Neural crest cell (in vitro differentiated cells): ENCODE measurements around the gene KIF19. TPM values are rescaled to one million over a fixed set of nuclear protein-coding genes. Genes with fewer than 3 reads are reported as not detected.
A peak's percentile ranks its signal among the peaks of the same experiment; 100 is the strongest.

Experiments
- DNase-seq: peaks from one replicate; pipeline ENCODE4 v3.0.0; 2021; ENCODE audit warnings: low read depth, mixed read lengths, low spot score
- H3K27ac Mint-ChIP-seq: one replicate; pipeline ENCODE4 v1.8.0; 2021; ENCODE audit warnings: mild to moderate bottlenecking, mixed read lengths; ENCODE audit not compliant: unreplicated experiment
- H3K27me3 Mint-ChIP-seq: 2 replicates; pipeline ENCODE4 v1.8.0; 2021; ENCODE audit warnings: low read depth, mild to moderate bottlenecking, mixed read lengths
- H3K36me3 Mint-ChIP-seq: 2 replicates; pipeline ENCODE4 v1.8.0; 2021; ENCODE audit warnings: low read depth, mild to moderate bottlenecking, mixed read lengths
- H3K4me1 Mint-ChIP-seq: 2 replicates; pipeline ENCODE4 v1.8.0; 2021; ENCODE audit warnings: mixed read lengths
- H3K4me3 Mint-ChIP-seq: one replicate; pipeline ENCODE4 v1.8.0; 2021; ENCODE audit warnings: mild to moderate bottlenecking, mixed read lengths
- H3K9me3 Mint-ChIP-seq: 2 replicates; pipeline ENCODE4 v1.8.0; 2021; ENCODE audit warnings: mixed read lengths
- CTCF ChIP-seq: fragments of 200-600 bp; sonication (generic); conservative IDR thresholded peaks from 2 replicates; pipeline ENCODE4 v1.5.0; 2021; ENCODE audit warnings: antibody characterized with exemption, mild to moderate bottlenecking
- total RNA-seq: library from RNA; stranded (reverse); gene quantifications from 2 replicates; pipeline ENCODE4 v1.2.1, GENCODE V29; 2021

Gene KIF19
- total RNA-seq, 1 donor from 2014 or later = 0.63 TPM

GRCh38 chr17:74347646-74348045 lies 21.6 kb downstream of the KIF19 start:
- no peak for DNase-seq
- Mint-ChIP-seq H3K4me1 (no peaks in the 10 kb centered on the region), H3K4me3 (no peak overlapping the region), H3K27me3 (peaks cover 57% of the 10 kb centered on the region), H3K36me3 (no peaks in the 10 kb centered on the region), H3K27ac (no peak overlapping the region), H3K9me3 (no peaks in the 10 kb centered on the region)
- no peak for TF ChIP-seq CTCF

GRCh38 chr17:74349120-74349519 lies 23.1 kb downstream of the KIF19 start:
- no peak for DNase-seq
- Mint-ChIP-seq H3K27ac (no peak overlapping the region), H3K9me3 (no peaks in the 10 kb centered on the region), H3K4me3 (no peak overlapping the region), H3K27me3 (peaks cover 72% of the 10 kb centered on the region), H3K36me3 (no peaks in the 10 kb centered on the region), H3K4me1 (peaks cover 4% of the 10 kb centered on the region)
- no peak for TF ChIP-seq CTCF

DNA sequence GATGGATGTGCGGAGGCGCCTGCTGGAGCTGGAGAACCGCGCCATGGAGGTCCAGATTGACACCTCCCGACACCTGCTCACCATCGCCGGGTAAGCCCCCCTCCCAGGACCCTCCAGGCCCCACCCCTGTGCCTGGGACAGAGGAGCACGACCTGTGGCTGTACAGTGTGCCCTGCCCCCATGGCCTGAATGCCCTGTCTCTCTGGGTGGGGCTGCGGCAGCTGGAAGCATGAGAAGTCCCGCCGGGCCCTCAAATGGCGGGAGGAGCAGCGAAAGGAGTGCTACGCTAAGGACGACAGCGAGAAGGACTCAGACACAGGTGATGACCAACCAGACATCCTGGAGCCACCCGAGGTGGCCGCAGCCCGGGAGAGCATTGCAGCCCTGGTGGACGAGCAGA lies 24.5 kb downstream of the KIF19 start:
- H3K4me1 Mint-ChIP-seq = peaks cover 6% of the 10 kb centered on the region
- H3K27ac Mint-ChIP-seq = no peak overlapping the region
- H3K9me3 Mint-ChIP-seq = no peaks in the 10 kb centered on the region
- TF ChIP-seq CTCF = no peak
- peaks cover 85% of the 10 kb centered on the region for H3K27me3 Mint-ChIP-seq
- no peaks in the 10 kb centered on the region for H3K36me3 Mint-ChIP-seq
- no peak for DNase-seq
- H3K4me3 Mint-ChIP-seq = no peak overlapping the region

GRCh38 chr17:74351552-74352210 lies 25.7 kb downstream of the KIF19 start:
- Mint-ChIP-seq H3K27ac (no peak overlapping the region), H3K4me1 (peaks cover 6% of the 10 kb centered on the region), H3K9me3 (no peaks in the 10 kb centered on the region), H3K27me3 (peaks cover 96% of the 10 kb centered on the region), H3K4me3 (no peak overlapping the region), H3K36me3 (no peaks in the 10 kb centered on the region)
- TF ChIP-seq CTCF = peak; percentile 38
- no peak for DNase-seq

DNA sequence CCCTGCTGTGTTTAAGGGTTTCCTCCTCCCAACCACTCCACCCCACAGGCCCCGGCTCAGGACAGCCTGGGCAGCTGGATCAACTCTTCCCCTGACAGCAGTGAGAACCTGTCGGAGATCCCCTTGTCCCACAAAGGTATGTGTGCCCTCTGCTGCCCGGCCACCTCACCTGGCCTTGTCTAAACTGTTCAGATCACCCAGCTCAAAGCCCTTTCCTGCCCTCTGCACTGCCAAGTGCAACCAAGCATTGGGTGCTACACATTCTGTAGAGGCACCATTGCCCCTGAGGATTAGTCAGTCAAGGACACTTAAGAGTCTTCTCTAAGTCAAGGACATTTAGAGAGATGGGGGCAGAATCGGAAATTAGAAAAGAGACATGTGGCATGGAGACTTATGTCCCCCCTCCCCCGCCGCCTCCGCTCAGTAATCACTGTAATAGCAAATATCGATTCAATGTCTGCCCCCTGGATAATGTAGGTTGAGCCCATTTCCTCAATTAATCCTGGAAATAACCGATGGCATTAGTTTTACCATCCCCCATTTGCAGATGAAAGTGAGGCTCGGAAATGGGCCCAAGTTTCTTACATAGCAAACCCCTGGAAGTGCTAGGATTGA lies 27.5 kb downstream of the KIF19 start:
- no peak overlapping the region for H3K27ac Mint-ChIP-seq
- peaks cover 91% of the 10 kb centered on the region for H3K27me3 Mint-ChIP-seq
- peaks cover 2% of the 10 kb centered on the region for H3K36me3 Mint-ChIP-seq
- peak overlapping the region; percentile 19 for H3K4me3 Mint-ChIP-seq
- peaks cover 12% of the 10 kb centered on the region for H3K4me1 Mint-ChIP-seq
- H3K9me3 Mint-ChIP-seq = no peaks in the 10 kb centered on the region
- no peak for DNase-seq
- TF ChIP-seq CTCF = no peak
